Choroid plexus epithelial cell (primary cell): ENCODE results near the gene USP46.
A peak's percentile ranks its signal among the peaks of the same experiment; 100 is the strongest.

ENCODE experiments used
- DNase-seq: peaks from one replicate; pipeline ENCODE4 v3.0.0-alpha.2; 2010; ENCODE audit warnings: low read depth
- H3K4me3 ChIP-seq: 2 replicates; pipeline ENCODE4 v1.5.1; 2011; ENCODE audit warnings: low read depth, mild to moderate bottlenecking, control low read depth, low read length, moderate library complexity
- CTCF ChIP-seq: conservative IDR thresholded peaks from 2 replicates; pipeline ENCODE4 v1.5.1; 2011; ENCODE audit warnings: low read depth, mild to moderate bottlenecking, control low read depth, inconsistent platforms, low read length, moderate library complexity

Gene USP46

GRCh38 chr4:52600275-52600674 is 58.8 kb downstream of the USP46 start:
- no peak overlapping the region for H3K4me3 ChIP-seq
- no peak for TF ChIP-seq CTCF
- no peak for DNase-seq

- no peak overlapping the region for H3K4me3 ChIP-seq
- TF ChIP-seq CTCF, result no peak
- DNase-seq, result no peak
Observed at GRCh38 chr4:52595001-52595400, 64.1 kb downstream of the USP46 start.

GRCh38 chr4:52592287-52592686 is 66.8 kb downstream of the USP46 start:
- H3K4me3 ChIP-seq, result no peak overlapping the region
- no peak for DNase-seq
- TF ChIP-seq CTCF, result no peak

GRCh38 chr4:52588771-52589591 is 70.1 kb downstream of the USP46 start:
- no peak overlapping the region for H3K4me3 ChIP-seq
- peak; percentile 96 for DNase-seq
- TF ChIP-seq CTCF, result no peak

GRCh38 chr4:52588097-52588496 is 71.0 kb downstream of the USP46 start:
- no peak overlapping the region for H3K4me3 ChIP-seq
- TF ChIP-seq CTCF, result peak; percentile 61
- DNase-seq, result peak; percentile 41

GRCh38 chr4:52586069-52586468 is 73.0 kb downstream of the USP46 start:
- no peak for DNase-seq
- TF ChIP-seq CTCF, result no peak
- H3K4me3 ChIP-seq, result no peak overlapping the region

- DNase-seq, result no peak
- no peak for TF ChIP-seq CTCF
- H3K4me3 ChIP-seq, result no peak overlapping the region
Observed at GRCh38 chr4:52585379-52585778, 73.7 kb downstream of the USP46 start.
